HG02798 (cell line): ENCODE results near the gene COG3.

Source experiments
- ATAC-seq: cut with Tn5 transposase; IDR thresholded peaks from one replicate; pipeline ENCODE4 v1.9.1; 2021; ENCODE audit warnings: mild to moderate bottlenecking; ENCODE audit not compliant: unreplicated experiment, poor library complexity

COG3 gene

GRCh38 chr13:45500492-45501174 is 35.9 kb downstream of the COG3 start:
- ATAC-seq, result no peak

- ATAC-seq, result no peak
Observed at GRCh38 chr13:45501175-45501526, 36.4 kb downstream of the COG3 start.

- ATAC-seq, result no peak
Observed at GRCh38 chr13:45503658-45504057, 38.9 kb downstream of the COG3 start.

- ATAC-seq, result no peak
Observed at GRCh38 chr13:45506811-45507210, 42.1 kb downstream of the COG3 start.

- ATAC-seq, result no peak
Observed at GRCh38 chr13:45508776-45509175, 44.0 kb downstream of the COG3 start.

GRCh38 chr13:45510672-45511071 is 45.9 kb downstream of the COG3 start:
- no peak for ATAC-seq

- ATAC-seq, result no peak
Observed at GRCh38 chr13:45511310-45512097, 46.8 kb downstream of the COG3 start.

GRCh38 chr13:45512098-45512496 is 47.4 kb downstream of the COG3 start:
- ATAC-seq, result no peak

GRCh38 chr13:45516757-45517156 is 52.0 kb downstream of the COG3 start:
- no peak for ATAC-seq

- ATAC-seq, result no peak
Observed at GRCh38 chr13:45518525-45519245, 53.9 kb downstream of the COG3 start.

GRCh38 chr13:45519493-45519892 is 54.8 kb downstream of the COG3 start:
- no peak for ATAC-seq

GRCh38 chr13:45521297-45521696 is 56.6 kb downstream of the COG3 start:
- ATAC-seq, result no peak

- no peak for ATAC-seq
Observed at GRCh38 chr13:45522571-45522970, 57.8 kb downstream of the COG3 start.

- no peak for ATAC-seq
Observed at GRCh38 chr13:45527699-45528462, 63.1 kb downstream of the COG3 start.

- ATAC-seq, result no peak
Observed at GRCh38 chr13:45529758-45530157, 65.0 kb downstream of the COG3 start.

- ATAC-seq, result no peak
Observed at GRCh38 chr13:45534604-45535003, 69.9 kb downstream of the COG3 start.

GRCh38 chr13:45536224-45536623 is 71.5 kb downstream of the COG3 start:
- no peak for ATAC-seq

GRCh38 chr13:45537516-45537915 is 72.8 kb downstream of the COG3 start:
- ATAC-seq, result no peak

GRCh38 chr13:45538382-45538781 is 73.6 kb downstream of the COG3 start:
- no peak for ATAC-seq

GRCh38 chr13:45540195-45540594 is 75.5 kb downstream of the COG3 start:
- no peak for ATAC-seq

GRCh38 chr13:45540864-45541263 is 76.1 kb downstream of the COG3 start:
- no peak for ATAC-seq
